RWPE1 (cell line): Measurements from ENCODE around the gene LGI4.
A peak's percentile ranks its signal among the peaks of the same experiment; 100 is the strongest.

Source experiments
- CTCF ChIA-PET: fragments of 350-600 bp; sonication (Branson Sonifier 250); formaldehyde crosslinking; extraction: SDS; loops from one replicate; lab custom pipeline; 2021; lab: Yijun Ruan, JAX
- POLR2A ChIA-PET: fragments of 400-600 bp; formaldehyde crosslinking; extraction: SDS; loops from one replicate; lab custom pipeline; 2020; ENCODE audit warnings: antibody characterized with exemption; ENCODE audit not compliant: low non-redundant PET; lab: Yijun Ruan, JAX
- DNase-seq: peaks from one replicate; pipeline ENCODE4 v3.0.0; 2012; ENCODE audit warnings: low spot score
- H3K27ac ChIP-seq: fragments of 450-650 bp; 2 replicates; pipeline ENCODE4 v1.5.1; 2017
- TF ChIP-seq, protein P1 (sequence below): fragments of 450-650 bp; conservative IDR thresholded peaks from 2 replicates; pipeline ENCODE4 v1.5.1; 2017; ENCODE audit warnings: low read depth, mild to moderate bottlenecking

Gene LGI4

GRCh38 chr19:35176181-35176570 is 41.3 kb upstream of the LGI4 start:
- DNase-seq, result no peak
- TF ChIP-seq, protein P1, sequence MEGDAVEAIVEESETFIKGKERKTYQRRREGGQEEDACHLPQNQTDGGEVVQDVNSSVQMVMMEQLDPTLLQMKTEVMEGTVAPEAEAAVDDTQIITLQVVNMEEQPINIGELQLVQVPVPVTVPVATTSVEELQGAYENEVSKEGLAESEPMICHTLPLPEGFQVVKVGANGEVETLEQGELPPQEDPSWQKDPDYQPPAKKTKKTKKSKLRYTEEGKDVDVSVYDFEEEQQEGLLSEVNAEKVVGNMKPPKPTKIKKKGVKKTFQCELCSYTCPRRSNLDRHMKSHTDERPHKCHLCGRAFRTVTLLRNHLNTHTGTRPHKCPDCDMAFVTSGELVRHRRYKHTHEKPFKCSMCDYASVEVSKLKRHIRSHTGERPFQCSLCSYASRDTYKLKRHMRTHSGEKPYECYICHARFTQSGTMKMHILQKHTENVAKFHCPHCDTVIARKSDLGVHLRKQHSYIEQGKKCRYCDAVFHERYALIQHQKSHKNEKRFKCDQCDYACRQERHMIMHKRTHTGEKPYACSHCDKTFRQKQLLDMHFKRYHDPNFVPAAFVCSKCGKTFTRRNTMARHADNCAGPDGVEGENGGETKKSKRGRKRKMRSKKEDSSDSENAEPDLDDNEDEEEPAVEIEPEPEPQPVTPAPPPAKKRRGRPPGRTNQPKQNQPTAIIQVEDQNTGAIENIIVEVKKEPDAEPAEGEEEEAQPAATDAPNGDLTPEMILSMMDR, result no peak
- ChIA-PET CTCF (interaction anchor here (0.8 kb wide), 1 partner anchor 319 kb away, joined by 5 read pairs; no protein-coding TSS in a partner anchor), POLR2A (interaction anchor here (0.6 kb wide), 1 partner anchor 125 kb away, joined by 10 read pairs; no protein-coding TSS in a partner anchor)
- no peak overlapping the region for H3K27ac ChIP-seq

GRCh38 chr19:35174226-35174625 is 39.4 kb upstream of the LGI4 start:
- no peak for DNase-seq
- no peak overlapping the region for H3K27ac ChIP-seq
- POLR2A ChIA-PET, result no interaction called here
- TF ChIP-seq, protein P1, result no peak
- CTCF ChIA-PET, result no interaction called here

DNA sequence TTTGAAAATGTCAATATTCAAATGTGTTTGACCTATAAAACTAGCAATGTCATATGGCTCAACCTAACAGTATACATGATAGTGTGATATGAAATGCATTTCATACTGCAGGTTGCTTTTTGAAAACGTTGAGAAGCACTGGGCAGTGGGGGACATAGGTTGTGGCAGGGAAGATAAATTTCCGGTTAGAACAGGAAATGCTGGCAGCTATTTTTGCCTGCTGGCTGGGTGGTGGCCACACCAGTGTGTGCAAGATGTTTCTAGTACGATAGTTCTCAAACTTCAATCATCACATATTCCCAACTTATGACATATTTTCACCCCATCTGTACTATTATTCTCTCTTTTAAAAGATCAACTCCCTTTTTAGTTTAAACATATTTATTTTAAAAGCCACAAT is 36.9 kb upstream of the LGI4 start:
- DNase-seq, result no peak
- H3K27ac ChIP-seq, result no peak overlapping the region
- POLR2A ChIA-PET, result interaction anchor here (0.6 to 0.7 kb wide), 2 partner anchors 93 to 497 kb away, joined by 3 read pairs; no protein-coding TSS in a partner anchor
- CTCF ChIA-PET, result interaction anchor here (0.5 to 0.6 kb wide), 2 partner anchors 29 to 1185 kb away, joined by 3 to 5 read pairs; no protein-coding TSS in a partner anchor
- TF ChIP-seq, protein P1, result no peak

- TF ChIP-seq, protein P1, result no peak
- POLR2A ChIA-PET, result no interaction called here
- DNase-seq, result no peak
- peak overlapping the region; percentile 40 for H3K27ac ChIP-seq
- CTCF ChIA-PET, result no interaction called here
Observed at GRCh38 chr19:35170359-35171061, 35.7 kb upstream of the LGI4 start.

GRCh38 chr19:35169221-35169995 is 34.5 kb upstream of the LGI4 start:
- DNase-seq, result no peak
- POLR2A ChIA-PET, result no interaction called here
- CTCF ChIA-PET, result interaction anchor here (0.7 to 1.0 kb wide), 3 partner anchors 9 to 102 kb away, joined by 3 to 5 read pairs (median 4); no protein-coding TSS in a partner anchor
- peak overlapping the region; percentile 40 for H3K27ac ChIP-seq
- TF ChIP-seq, protein P1, result no peak

DNA sequence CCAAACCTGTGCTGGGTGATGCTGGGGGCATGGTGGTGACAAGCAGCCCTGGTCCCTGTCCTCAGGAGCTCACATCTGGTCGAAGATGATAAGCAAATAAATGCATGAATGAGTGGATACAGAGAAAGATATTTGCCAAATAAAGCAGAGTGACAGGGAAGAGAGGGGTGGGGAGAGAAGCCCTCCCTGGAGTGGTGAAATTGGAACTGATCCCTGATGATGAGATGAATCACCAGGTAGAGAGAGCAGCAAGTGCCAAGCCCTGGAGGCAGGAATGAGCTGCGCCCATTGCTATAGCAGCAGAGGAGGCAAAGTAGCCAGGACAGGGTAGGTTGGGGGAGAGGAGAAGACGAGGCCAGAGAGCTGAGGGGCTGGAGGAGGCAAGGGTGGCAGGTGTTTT is 33.3 kb upstream of the LGI4 start:
- POLR2A ChIA-PET, result interaction anchor here (0.6 kb wide), 1 partner anchor 19 kb away, joined by 3 read pairs; no protein-coding TSS in a partner anchor
- DNase-seq, result peak; percentile 78
- CTCF ChIA-PET, result interaction anchor here (0.7 to 0.8 kb wide), 2 partner anchors 10 to 89 kb away, joined by 4 read pairs; no protein-coding TSS in a partner anchor
- peak overlapping the region; percentile 40 for H3K27ac ChIP-seq
- TF ChIP-seq, protein P1, result no peak
